ENCODE results near the gene TAPT1.

- TF ChIP-seq, protein P1, sequence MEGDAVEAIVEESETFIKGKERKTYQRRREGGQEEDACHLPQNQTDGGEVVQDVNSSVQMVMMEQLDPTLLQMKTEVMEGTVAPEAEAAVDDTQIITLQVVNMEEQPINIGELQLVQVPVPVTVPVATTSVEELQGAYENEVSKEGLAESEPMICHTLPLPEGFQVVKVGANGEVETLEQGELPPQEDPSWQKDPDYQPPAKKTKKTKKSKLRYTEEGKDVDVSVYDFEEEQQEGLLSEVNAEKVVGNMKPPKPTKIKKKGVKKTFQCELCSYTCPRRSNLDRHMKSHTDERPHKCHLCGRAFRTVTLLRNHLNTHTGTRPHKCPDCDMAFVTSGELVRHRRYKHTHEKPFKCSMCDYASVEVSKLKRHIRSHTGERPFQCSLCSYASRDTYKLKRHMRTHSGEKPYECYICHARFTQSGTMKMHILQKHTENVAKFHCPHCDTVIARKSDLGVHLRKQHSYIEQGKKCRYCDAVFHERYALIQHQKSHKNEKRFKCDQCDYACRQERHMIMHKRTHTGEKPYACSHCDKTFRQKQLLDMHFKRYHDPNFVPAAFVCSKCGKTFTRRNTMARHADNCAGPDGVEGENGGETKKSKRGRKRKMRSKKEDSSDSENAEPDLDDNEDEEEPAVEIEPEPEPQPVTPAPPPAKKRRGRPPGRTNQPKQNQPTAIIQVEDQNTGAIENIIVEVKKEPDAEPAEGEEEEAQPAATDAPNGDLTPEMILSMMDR (IDR thresholded peaks at IDR 0.05), result no peak
- no peak for TF ChIP-seq ZFX (IDR thresholded peaks at IDR 0.05; ENCODE audit: borderline replicate concordance)
These were observed 29.5 kb upstream of the TAPT1 start for GRCh38 chr4:16255730-16256129.
